Activated T-cell treated with anti-CD3 and anti-CD28 coated beads, Interleukin-2, amount 50 U/mL, for 48 hours (primary cell): ENCODE results near the gene SPATC1L.
"Not testable (repeated sequence)": the region's sequence is repeated elsewhere in the genome, so short reads cannot be mapped to it uniquely, and the experiment has no call there.

Source experiments
- DNase-seq, 2 experiments: peaks; one replicate each; pipeline ENCODE4 v3.0.0-alpha.2; 2020

The SPATC1L gene

GRCh38 chr21:46149205-46149901 is 34.9 kb downstream of the SPATC1L start:
- no peak for DNase-seq

DNA sequence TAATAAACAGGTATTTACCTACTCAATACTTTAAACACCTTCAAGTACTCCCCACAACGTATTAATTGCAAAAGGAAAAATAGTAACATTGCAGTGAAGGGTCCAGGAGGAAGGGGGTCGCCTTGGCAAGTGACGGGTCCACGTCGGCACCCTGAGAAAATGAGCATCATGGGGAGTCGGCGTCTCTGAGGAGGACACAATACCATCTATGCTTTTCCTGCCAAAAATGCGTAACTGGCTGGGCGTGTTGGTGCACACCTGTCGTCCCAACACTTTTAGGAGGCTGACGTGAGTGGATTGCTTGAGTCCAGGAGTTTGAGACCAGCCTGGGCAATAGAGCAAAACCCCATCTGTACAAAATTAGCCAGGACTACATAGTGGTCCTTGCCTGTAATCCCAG is 36.2 kb downstream of the SPATC1L start:
- DNase-seq: no peak

DNA sequence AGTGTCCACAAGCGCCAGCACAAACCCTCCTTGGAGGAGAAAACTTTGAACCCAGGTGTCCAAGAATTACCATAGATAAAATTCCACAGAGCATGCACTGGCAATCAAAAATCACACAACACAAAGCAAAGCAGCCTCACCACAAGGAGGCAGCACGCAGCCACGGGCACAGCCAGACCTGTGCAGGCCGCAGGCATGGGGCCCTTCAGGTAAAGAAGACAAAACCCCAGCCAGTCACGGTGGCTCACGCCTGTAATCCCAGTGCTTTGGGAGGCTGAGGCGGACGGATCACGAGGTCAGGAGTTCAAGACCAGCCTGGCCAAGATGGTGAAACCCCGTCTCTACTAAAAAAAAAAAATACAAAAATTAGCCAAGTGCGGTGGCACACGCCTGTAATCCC is 36.8 kb downstream of the SPATC1L start:
- DNase-seq: peak; percentile 68 to 72

- no peak for DNase-seq
Observed at GRCh38 chr21:46146856-46147255, 37.4 kb downstream of the SPATC1L start.

- DNase-seq: no peak
Observed at GRCh38 chr21:46145840-46146691, 38.2 kb downstream of the SPATC1L start.

DNA sequence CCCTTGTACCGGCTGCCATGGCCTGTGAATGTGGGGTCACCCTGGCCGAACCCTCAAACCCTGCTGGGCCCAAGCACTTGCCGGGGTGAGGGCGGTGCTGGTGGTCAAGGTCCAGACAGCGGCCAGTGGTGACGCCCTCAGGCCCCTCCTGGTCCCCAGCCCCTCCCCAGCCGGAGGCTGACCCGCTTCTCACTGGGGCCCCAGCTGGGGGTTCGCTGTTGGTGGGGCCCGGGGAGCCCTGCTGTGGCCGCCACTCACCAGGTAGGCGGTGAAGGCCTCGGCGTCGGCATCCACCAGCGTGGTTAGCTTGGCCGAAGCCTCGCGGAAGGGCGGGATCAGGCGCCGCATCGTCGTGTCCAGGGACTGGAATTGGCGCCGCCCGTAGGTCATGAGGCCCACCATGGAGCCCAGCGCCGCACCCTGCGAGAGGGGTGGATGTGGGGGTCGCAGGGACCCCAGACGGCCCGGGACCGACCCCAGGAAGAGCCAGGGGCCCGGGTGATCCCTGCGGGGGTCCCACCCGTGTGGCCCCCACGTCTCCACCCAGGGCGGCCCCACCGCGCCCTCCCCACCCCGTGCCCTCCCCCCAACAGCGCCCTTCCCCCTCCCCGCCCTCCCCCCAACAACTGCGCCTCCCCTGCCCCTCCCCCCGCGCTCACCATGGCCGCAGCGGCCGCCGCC is 39.0 kb downstream of the SPATC1L start:
- no peak for DNase-seq

DNA sequence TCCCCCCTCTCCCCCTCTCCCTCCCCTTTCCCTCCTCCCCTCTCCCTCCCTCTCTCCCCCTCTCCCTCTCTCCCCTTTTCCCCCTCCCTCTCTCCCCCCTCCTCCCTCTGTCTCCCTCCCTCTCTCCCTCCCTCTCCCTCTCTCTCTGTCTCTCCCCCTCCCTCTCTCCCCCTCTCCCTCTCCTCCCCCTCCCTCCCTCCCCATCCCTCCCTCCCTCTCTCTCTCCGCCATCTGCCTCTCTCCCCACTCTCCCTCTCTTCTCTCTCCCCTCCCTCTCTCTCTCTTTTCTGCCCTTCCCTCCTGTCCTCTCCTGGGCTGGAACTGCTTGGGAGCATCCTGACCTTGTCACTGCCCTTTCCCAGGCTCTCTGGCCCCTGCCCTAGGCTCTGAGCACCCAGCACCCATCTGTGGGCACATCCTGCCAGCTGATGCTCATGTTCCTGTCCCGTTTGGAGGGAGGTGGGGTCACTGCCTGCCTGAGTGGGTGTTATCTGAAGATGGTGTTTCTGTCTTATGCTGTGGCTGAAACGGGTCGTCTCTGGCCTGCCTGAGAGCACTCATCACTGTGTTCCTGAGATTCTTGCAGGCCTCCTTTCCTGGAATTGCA is 39.7 kb downstream of the SPATC1L start:
- DNase-seq: peak; percentile 36

DNA sequence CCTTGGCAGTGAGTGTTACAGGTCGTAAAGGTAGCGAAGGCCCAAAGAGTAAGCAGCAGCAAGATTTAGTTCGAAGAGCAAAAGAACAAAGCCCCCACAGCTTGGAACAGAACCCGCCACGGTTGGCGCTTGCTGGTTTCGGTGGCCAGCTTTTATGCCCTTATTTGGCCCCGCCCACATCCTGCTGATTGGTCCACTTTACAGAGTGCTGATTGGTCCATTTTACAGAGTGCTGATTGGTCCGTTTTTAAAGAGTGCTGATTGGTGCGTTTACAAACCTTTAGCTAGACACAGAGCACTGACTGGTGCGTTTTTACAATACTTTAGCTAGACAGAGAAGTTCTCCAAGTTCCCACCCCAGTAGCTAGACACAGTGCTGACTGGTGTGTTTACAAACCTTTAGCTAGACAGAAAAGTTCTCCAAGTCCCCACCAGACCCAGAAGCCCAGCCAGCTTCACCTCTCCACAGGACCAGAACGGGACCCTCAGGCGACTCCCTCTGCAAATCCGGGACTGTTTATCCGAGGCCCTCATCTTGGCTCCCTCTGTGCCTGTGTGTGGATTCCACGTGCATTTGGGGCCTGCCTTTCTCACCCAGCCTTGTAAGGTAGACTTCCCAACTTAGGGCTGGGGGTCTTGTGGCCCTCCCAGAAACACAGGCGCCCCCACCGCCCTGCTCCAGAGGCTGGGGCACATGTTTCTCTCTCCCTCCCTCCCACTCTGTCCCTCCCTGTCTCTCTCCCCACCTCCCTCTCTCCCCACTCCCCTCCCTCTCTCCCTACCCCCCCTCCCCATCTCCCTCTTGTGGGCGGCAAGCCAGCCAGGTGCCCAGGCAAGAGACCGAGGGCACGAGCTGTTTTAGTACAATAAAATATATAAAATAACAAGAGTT is 41.4 kb downstream of the SPATC1L start:
- peak; percentile 29 to 34 for DNase-seq

DNA sequence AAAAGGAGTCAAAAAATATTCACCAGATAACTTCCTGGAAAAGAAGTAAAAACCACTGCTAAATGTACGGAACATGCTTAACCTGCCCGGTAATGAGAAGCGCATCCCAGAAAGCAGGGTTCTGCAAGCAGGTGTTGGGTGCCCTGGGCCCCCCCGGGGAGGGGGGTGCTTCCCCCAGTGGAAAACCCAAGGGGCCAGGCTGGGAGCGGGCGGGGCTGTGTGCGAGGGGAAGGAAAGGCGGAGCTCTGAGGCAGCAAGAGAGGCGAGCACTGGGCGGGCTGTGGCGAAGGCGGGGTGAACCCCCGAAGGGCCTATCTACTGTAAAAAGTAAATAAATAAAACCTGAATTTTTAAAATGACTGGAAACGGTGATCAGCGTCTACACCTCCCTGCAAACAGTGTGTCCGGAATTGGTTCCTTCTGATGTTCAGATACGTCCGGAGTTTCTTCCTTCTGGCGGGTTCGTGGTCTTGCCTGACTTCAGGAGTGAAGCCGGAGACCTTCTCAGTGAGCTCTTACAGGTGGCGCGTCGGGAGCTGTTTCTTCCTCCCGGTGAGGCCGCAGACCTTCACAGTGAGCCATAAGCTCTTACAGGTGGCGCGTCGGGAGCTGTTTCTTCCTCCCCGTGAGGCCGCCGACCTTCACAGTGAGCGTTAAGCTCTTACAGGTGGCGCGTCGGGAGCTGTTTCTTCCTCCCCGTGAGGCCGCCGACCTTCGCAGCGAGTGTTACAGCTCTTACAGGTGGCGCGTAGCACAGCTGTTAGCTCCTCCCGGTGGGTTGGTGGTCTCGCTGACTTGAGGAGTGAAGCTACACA is 42.3 kb downstream of the SPATC1L start:
- no peak for DNase-seq

DNA sequence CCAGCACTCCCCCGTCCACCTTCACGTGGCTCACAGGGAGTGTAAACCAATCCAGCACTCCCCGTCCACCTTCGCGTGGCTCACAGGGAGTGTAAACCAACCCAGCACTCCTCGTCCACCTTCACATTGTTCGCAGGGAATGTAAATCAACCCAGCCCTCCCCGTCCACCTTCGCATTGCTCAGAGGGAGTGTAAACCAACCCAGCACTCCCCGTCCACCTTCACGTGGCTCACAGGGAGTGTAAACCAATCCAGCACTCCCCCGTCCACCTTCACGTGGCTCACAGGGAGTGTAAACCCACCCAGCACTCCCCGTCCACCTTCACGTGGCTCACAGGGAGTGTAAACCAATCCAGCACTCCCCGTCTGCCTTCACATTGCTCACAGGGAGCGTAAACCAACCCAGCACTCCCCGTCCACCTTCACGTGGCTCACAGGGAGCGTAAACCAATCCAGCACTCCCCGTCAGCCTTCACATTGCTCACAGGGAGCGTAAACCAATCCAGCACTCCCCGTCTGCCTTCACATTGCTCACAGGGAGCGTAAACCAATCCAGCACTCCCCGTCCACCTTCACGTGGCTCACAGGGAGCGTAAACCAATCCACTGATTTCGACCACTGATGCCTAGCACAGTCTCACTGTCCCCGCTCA is 43.8 kb downstream of the SPATC1L start:
- not testable (repeated sequence) for DNase-seq

DNA sequence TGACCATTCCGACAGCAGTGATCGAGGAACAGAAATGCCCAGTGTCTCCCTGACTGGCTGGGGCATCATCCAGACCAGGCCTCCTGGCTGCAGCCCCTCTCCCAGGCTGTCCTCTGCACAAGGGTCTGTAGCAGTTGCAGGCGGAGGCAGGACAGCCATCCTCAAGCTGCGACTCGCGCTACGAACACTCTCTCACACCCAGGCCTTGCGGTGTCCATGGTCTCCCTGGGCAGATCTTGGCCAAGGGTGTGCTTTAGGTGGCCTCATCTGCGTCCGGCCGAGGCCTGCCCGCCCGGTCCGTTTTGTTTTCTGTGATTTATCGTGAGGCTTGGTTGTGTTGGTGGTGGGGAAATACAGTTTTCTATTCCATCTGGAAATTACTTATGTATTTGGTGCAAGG is 44.6 kb downstream of the SPATC1L start:
- no peak for DNase-seq

DNA sequence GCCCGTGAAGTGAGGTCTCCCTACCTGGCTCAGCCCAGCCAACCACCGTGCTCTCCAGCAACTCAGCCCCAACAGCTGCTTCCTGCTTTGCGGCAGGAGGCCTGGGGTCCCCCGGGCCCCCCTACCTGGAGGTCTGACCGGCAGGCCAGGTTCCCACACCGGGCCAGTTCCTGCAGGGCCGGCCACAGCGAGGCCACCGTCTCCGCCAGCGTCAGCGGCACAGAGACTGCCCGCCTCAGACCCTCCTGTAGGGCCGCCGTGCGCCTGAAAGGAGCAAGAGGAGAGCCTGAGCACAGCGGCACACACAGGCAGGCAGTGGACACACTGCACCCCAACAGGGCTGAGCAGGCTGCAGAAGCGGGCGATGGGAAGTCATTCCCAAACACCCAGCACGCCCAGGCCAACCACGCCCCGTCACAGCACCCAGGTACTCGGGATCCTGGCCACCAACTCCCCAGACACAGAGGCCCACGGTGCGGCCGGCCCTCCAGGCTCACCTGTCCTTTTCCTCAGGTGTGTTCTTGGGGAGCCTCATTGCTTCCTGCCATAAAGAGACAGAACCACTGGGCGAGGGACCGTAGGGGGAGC is 45.8 kb downstream of the SPATC1L start:
- DNase-seq: no peak

GRCh38 chr21:46137908-46138307 is 46.4 kb downstream of the SPATC1L start:
- no peak for DNase-seq

DNA sequence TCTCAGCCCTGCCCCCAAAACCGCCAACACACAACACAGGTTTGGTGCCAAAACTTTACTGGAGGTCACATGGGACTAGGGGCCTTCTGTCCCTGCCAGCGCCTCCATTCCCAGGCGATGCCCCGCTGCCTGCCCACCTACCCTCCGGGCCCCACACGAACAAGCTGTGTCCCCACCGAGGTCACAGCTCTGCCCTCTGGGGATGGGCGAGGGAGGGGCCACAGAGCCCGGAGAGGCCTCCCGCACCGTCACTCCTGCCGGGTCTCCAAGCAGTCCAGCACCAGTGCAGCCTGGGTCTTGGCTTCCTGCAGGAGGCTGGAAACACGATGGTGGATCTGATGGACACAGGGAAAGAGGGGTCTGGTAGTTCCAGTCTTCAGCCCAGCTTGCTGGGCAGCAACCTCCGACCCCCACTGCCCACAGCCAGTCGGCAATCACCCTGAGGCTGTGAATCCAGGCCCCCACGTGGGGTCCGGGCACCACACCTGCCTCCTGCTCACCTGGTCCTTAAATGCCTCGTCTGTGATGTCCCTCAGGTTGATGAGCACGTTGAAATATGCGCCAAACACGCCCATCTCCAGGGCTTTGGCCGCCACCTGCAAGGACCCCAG is 47.4 kb downstream of the SPATC1L start:
- no peak for DNase-seq

GRCh38 chr21:46135782-46136395 is 48.4 kb downstream of the SPATC1L start:
- DNase-seq: no peak

- DNase-seq: no peak
Observed at GRCh38 chr21:46131838-46132651, 52.2 kb downstream of the SPATC1L start.

- DNase-seq: no peak
Observed at GRCh38 chr21:46131588-46131837, 52.7 kb downstream of the SPATC1L start.

GRCh38 chr21:46130831-46131587 is 53.2 kb downstream of the SPATC1L start:
- DNase-seq: no peak
